ENCODE data around the gene NAV2. TPM values are rescaled to one million over a fixed set of nuclear protein-coding genes. Genes with fewer than 3 reads are reported as not detected.

Gene NAV2
- total RNA-seq, 1 donor from 2014 or later: 40.6 TPM

DNA sequence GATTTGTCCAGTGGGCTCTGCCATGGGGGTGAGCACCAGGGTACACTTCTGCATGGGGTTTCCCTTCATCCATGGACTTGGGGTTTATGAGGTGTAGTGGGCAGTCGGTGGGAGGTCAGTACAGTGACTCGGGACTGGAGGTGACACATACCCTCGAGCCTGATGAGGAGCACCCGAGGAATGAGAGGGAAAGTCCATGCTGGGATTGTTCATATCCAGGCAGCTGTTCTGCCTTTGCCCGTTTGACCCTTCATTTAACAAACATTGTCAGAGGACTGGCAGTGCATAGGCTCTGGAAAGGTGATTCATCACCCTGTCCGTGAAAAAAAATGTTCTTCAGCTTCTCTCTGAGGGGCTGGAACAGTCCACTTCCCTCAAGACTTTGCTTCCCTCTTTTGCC lies 2.7 kb downstream of the NAV2 start:
- DNase-seq (ENCODE audit: extremely low read depth, low read depth, low spot score): peak; percentile 79

DNA sequence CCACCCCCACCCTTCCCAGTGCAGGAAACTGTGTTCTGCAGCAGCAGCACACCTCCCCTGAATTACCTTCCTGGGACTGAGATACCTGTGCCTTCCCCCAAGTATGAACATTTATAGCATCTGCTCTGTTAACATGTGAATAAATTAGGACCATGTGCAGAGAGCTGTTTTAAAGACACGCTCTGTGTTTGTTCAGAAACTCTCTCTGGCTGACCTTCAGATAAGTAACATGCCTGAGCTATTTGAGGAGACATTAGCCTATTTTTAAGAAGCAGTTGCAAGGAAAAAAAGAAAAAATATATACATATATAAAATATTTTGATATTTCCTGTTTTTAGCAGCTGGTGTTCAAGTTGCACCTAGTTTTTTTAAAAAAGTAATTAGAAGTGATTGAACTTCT lies 5.4 kb downstream of the NAV2 start:
- no peak for DNase-seq (ENCODE audit: extremely low read depth, low read depth, low spot score)

DNA sequence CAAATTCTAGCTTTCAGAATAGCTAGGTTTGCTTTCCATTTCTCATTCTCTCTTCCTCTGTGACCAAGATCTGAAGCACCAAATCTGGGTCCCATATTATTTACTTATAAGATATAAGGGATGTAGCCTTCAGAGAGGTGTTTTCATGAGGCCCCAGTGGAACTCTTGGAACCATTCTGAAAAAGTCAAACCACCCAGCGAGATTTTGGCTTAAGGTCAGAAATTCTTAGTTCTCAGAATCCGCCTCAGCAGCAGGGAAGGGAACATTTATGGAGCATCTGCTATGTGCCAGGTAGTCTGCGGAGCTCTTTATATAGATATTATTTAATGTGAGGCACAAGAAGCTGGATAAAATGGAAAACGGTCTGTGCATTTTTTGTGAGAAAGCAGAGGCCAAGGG lies 6.3 kb downstream of the NAV2 start:
- no peak for DNase-seq (ENCODE audit: extremely low read depth, low read depth, low spot score)

DNA sequence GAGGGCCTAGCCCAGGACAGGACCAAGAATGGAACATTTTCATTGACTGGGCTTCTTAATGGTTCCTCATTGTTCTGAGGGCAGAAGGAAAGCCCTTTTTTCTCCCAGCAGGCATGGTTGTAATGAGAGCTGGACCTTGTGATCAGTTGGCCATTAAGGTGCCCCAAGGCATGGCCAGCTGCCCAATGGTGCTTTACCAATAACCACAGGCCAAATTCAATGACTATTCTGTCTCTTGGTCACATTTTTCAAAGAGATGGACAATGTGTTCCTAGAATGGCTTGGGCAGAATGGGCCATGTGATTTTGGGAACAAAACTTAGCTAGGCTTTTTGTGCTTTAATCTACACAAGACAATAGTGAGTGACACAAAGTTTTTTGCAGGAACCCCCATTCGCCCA lies 7.3 kb downstream of the NAV2 start:
- DNase-seq (ENCODE audit: extremely low read depth, low read depth, low spot score): no peak

DNA sequence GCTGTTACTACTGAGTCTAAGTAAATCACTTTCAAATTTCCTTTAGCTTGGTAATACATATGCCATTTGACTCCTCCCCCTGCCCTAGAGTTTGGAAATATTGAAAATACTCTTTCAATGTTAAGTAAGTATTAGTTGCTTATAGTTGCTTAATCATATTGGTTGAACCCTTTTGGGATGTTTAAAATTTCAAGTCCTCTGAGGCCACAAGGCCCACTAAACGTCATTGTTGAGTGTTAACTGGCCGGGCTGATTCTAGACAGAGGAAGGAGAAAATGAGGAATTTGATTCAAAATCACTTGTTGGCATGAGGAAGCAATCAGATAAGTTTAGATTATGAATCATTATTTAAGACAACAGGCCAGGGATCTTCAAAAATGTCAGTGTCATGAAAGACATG lies 8.5 kb downstream of the NAV2 start:
- no peak for DNase-seq (ENCODE audit: extremely low read depth, low read depth, low spot score)

DNA sequence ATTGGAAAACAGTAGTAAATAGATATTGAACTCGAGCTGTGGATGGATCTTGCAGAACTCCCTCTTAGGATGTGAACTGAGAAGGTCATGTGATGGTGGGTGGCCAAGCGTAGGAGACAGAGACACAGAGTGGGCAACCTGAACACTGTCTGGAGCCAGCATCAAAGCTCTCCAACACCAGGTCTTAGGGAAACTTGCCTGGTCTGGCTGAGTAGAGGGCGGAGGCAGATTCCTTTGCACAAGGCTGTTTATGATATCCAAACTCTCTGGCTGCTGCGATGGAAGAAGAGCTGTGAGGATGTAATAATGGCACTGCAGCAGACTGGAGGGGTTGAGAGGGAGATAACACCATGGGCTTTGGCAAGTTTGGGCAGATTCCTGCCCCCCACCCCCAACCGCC lies 10.1 kb downstream of the NAV2 start:
- no peak for DNase-seq (ENCODE audit: extremely low read depth, low read depth, low spot score)

DNA sequence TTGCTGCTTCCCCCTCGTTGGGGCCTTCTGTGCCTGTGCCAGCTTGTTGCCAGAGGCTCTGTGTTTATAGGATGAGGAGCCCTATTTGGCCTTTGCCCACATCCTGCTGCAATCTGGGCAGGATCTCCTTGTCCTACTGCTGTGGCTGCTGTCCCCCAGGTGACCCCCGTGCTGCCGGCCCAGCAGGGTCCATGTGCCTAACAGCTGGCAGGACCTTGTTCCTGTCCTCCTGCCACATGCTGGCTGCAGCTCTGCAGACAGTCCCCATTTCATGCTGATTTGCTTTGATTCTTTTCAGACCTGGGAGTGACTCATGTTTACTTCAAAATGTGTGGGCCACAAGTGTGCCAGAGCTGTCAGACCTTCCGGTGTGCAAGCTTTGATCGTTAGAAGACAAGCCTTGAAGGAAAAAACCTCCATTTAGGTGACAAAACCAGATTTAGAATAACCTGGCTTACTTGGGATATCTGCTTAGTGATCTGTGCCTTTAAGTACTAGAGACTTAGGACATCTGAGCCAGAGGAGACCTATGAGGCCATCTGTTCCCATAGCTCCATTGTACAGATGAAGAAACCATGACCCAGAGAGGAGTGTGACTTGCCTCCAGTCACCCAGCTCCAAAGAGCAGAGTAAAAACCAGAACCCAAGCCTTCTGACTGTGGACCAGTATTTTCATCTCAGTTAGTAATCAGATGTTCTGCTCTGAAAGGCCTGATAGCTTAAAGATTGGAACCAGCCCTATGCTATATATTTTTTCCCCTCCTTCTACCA lies 11.1 kb downstream of the NAV2 start:
- no peak for DNase-seq (ENCODE audit: extremely low read depth, low read depth, low spot score)

DNA sequence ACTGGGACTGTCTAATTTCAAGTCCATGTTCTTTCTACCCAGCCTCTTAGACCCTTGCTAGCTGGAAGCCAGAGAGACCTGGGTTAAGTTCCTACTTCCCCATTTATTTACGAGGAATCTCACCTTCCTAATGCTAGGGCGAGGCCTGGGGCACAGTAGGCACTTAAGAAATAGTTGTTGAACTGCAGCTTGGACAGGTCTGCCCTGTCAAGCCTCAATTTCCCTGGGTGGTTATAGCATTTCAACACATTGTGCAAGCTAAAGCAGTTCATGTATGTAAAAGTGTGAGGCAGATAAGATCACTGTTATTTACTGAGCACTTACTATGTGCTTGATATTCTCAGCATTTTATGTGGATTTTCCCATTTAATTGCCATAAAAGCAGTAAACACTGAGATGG lies 12.1 kb downstream of the NAV2 start:
- DNase-seq (ENCODE audit: extremely low read depth, low read depth, low spot score): no peak

DNA sequence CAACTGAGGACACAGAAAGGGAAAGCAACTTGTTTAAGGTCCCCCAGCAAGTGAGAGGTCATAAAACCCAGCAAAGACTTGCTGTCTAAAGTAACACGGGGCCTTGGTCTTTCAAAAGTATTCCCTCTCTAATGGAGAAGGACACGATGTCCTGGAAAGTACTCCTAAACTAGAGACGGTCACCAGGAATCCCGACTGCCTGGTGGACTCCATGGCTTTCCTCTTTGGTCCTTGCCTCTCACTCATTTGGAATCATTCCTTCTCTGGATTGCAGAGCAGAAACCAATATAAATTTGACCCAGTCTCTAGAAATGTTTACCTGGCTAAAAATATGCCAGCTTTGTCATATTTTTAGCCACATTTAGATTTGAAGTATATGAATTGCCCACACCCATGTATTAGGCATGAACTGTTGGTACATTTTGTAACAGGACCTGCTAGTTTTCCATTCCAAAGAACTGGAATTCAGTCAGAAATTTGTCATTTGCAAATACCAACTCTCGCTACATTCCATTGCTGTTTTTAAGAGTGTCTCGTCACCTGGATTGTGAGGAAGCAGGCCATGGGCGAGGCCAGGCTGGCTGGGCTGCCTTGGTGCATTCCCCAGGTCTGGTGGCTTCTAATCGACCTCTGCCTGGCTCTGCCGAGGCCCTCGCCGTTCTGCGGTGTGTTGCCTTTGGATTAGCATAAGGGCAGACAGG lies 12.9 kb downstream of the NAV2 start:
- DNase-seq (ENCODE audit: extremely low read depth, low read depth, low spot score): no peak

DNA sequence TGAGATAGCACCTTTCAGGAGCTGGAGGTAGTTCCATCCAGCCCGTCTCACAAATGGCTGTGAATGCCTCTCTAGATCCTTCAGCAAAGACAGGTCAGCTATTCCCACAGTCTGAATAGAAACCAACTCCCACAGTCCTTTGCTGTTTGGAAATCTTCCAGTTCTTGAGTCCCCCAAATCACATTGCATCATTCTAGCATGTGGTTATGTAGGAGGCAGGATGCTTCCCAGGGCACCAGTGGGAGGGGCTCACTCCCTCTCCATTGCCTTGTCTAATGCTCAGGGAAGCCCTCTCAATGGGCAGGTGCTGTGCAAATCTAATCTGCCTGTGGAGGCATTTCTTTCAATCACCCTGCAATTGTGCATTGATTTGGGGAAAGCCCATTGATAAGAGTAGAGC lies 14.6 kb downstream of the NAV2 start:
- no peak for DNase-seq (ENCODE audit: extremely low read depth, low read depth, low spot score)

DNA sequence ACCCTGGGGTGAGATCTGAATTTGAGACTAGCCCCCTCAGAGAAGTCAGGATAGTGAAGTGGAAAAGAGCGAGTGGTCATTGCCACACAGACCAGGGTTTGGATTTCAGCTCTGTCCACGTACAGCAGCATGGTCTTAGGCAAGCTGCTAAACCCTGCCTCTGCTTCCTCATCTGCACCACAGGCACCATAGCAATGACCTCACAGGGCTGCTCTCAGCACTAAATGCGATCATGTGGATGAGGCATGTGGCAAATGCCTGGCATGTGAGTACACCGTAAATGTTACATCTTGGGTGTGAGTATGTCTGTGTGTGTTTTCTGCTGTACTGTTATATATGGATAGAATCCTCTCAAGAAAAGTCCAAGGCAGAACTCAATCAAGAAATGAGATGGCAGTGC lies 15.8 kb downstream of the NAV2 start:
- no peak for DNase-seq (ENCODE audit: extremely low read depth, low read depth, low spot score)

DNA sequence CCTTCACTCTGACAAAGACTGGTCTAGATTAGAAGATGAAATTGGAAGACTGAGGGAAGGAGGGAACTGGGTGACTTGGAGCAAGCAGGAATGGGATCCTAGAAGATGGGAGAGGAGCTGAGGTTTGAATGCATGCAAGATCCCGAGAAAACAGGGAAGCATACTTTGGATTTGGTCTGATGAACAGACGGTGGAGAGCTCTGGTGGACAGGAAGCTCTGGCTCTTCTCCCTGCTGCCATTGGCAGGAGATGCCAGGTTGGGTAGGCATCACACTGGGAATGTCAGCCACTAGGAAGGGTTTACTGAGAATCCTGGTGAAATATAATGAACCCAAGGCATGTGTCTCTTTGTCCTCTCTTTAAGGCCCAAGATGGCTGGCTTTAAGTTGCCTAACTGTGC lies 16.5 kb downstream of the NAV2 start:
- no peak for DNase-seq (ENCODE audit: extremely low read depth, low read depth, low spot score)

DNA sequence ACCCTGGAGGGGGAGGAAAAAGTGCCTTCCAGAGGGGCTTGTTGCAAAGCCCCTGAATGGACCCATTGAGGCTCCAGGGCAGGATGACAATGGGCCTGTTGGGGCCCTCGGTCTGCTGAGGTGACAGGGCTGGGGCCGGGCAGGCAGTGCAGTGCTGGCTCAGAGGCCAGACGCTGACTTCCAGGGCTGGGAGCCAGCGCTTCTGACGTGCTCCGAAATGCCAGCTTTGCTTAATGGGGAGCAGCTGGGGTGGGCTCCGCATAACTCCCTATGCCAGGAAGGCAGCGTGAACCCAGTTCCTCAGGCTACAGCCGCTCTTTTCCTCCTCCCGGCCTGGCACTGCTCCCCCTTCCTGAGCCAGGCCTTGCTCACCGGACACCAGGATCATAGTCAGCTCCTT lies 17.7 kb downstream of the NAV2 start:
- DNase-seq (ENCODE audit: extremely low read depth, low read depth, low spot score): no peak

DNA sequence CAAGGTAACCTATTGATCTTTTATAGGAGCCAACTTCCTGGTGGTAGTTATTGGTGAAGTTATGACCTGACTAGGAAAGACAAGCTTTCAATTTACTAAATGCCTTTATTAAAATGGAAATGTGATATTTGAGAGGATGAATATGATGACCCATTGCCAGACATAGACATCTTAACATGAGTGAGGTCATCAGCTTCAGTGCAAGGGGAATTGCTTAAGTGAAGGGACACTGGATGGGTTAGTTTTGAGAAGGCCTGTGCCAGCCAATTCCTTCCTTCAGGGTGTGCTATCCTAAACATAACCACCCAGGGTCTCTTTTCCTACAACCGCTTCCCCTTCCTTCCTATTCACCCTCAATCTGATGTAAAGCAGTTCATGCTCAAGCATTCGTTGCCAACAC lies 21.5 kb downstream of the NAV2 start:
- DNase-seq (ENCODE audit: extremely low read depth, low read depth, low spot score): no peak

DNA sequence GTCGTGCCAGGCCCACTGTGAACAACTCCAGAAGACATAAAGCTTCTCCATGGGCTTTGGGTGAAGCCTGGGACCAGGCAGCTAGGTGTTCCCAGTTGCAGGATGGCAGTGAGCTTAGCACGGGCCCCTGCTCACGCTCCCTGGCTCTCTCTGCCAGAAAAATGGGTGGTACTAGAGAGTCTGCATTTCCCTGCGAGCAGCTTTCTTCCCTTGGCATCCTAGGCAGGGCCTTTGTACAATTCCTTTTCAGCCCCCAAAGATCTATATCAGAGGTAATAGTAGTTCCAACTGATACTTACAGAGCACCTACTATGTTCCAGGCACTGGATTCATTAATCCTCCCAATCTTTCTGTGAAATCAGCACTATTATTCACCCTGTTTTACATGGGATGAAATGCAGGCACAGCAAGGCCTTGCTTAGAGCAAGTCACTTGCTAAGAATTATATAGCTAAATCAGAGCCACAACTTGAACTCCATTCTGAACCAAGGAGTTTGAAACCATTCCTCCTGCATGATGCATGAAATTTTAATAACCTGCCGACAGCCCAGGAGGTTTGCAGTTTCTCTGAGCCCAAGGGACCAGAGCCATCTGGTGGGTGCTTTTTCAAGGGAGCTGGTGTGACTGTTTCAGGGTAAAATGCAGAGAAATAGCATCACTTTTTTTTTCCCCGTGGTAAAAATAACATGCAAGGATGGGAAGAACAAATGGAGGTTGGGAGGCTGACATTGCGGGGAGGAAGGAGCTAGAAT lies 22.7 kb downstream of the NAV2 start:
- DNase-seq (ENCODE audit: extremely low read depth, low read depth, low spot score): no peak

DNA sequence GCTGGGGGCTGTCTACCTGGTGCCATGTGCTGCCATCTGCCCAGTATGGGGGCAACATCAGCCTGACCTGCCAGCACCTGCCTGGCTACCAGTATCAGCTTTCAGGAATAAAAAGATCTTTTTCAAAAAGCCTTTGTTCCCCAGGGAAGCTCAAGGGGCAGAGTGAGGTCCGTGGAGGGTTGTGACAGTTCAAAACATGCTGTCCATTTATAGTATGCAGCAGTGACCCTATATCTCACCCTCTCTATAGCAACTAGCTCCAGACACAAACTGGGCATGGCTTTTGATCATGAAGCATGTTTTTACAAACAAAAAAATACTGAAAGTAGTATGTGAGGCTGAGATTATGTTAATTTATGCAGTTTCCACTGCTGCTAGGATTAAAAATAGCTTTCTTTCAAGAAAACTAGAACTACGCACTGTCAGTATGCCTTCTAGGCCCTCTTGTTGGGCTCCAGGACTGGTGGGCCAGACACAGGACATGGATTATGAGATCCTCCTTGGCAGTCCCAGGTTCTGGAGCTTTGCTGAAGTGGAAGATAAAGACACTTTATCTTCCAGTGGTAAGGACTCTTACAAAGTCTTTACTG lies 23.4 kb downstream of the NAV2 start:
- DNase-seq (ENCODE audit: extremely low read depth, low read depth, low spot score): no peak

DNA sequence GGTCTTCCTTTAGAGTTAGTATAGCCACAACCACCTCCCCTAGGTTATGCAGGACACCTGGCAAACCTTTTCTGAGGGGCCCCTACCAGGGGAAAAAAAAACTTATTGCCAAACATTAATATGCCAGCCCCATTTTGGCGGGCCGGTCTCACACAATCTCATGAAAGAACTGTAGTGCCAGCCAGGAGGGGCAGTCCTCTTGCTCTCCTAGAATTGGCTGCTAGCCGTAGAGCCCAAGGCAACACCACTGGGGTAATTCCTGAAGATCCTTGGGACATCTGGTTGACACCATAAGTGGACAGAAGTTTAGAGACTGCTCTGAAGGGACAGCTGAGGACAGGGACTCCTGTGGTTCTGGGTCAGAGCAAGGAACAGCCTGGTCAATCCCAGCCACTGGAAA lies 24.2 kb downstream of the NAV2 start:
- DNase-seq (ENCODE audit: extremely low read depth, low read depth, low spot score): no peak

DNA sequence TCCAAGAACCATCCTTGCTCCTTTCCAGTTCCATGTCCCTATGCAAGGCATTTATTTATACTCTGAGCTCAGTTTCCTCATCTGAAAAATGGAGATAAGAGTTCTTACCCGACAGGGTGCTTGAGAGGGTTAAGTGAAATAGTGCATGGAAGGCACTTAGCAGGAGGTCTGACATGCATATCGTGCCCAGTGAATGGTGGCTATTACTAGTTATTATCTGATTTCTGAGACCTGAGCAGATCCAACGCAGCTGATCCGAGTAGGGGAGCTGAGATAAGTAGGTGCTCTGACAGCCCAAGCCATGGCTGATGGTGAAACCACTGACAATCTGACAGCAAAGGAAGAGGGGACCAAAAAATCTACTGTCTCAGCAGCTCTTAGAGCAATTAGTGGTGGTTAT lies 24.9 kb downstream of the NAV2 start:
- DNase-seq (ENCODE audit: extremely low read depth, low read depth, low spot score): no peak

DNA sequence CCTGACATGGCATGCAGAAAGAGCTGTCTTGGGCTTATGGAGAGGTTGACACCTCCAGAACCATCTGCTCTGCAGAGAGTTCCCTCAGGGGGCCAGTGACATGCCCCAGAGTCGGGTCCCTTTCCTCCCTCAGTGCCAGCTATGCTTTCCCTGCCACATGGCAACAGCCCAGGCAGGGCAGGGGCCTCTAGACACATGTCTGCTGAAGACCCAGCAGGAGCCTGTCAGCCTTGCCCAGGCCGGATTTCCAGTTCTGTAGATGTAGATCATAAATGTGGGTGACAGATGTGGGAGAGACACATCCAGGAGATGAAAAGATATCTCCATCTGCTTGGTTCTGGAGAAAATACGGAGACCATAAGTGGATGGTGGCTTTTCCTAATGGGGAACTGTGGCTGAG lies 25.5 kb downstream of the NAV2 start:
- no peak for DNase-seq (ENCODE audit: extremely low read depth, low read depth, low spot score)

DNA sequence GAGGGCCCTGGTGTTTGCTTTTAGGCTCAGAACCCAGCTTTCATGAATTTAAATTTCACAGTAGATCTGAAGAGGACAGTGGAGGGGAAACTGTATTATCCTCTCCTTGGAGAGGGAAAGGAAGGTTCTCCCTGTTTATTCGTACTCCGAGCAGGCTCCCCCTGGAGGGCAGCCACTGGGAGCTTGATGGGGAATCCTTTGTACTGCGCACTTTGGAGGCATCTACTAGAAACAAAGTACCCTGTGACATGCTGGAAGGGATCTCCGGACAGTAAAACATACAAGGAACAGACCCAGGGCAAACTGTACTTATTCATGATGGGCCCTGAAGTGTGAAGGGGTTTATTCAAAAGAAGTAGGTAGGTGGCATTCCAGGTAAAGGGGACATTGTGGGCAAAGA lies 27.2 kb downstream of the NAV2 start:
- no peak for DNase-seq (ENCODE audit: extremely low read depth, low read depth, low spot score)

DNA sequence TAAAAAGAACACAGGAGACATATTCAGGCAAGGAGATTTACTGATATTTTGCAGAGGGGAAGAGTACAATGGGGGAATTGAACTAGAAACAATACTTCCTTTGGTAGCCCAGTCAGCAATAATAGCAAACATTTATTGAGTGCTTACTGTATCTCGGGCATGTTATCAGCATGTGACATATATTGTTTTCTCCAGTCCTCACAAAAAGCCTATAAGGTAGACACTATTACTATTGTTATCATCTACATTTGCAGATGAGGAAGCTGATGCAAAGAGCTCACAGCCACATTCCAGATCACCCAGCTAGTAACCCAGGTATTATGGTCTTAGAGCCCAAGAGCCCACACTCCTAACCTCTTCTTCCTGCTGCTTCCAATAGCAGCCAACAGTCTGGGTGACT lies 27.9 kb downstream of the NAV2 start:
- DNase-seq (ENCODE audit: extremely low read depth, low read depth, low spot score): no peak
